ENCODE measurements around the gene FCHSD2. TPM values are rescaled to one million over a fixed set of nuclear protein-coding genes. Genes with fewer than 3 reads are reported as not detected.

The FCHSD2 gene
- total and polyA plus RNA-seq, 2 donors (not counting 3 experiments of a cell fraction or from before 2014, with no cell fraction given), result 20.8 to 56.9 TPM

- ChIA-PET CTCF (interaction anchor here (0.6 to 7.9 kb wide), 21 partner anchors 9 to 457 kb away, joined by 3 to 196 read pairs (median 9); partner anchors contain the start of gene FCHSD2), POLR2A (interaction anchor here (0.6 to 1.2 kb wide), 2 partner anchors 346 to 413 kb away, joined by 3 to 5 read pairs; no protein-coding TSS in a partner anchor)
- Histone ChIP-seq H3K27me3 (ENCODE audit: control insufficient read depth in 2 of 2, insufficient read depth in 2 of 2, low read length in 2 of 2) (no peaks in the 10 kb centered on the region), H3K9me1 (replicated peaks; ENCODE audit: control insufficient read depth, extremely low read depth, insufficient read depth, low read length) (no peaks in the 10 kb centered on the region), H2AFZ (ENCODE audit: low read depth, low read length) (no peak overlapping the region), H3K4me1 (ENCODE audit: control insufficient read depth, extremely low read depth, insufficient read depth, low read length) (peaks cover 11% of the 10 kb centered on the region), H3K4me2 (ENCODE audit: insufficient read depth, low read length) (no peak overlapping the region), H3K4me3 (replicated peaks in 1 of 3; ENCODE audit: insufficient read depth in 1 of 3, low read depth in 1 of 3, low read length in 3 of 3) (no peak overlapping the region), H3K79me2 (ENCODE audit: control insufficient read depth, insufficient read depth, low read length) (no peaks in the 10 kb centered on the region), H3K9ac (replicated peaks; ENCODE audit: extremely low read depth, insufficient read depth, low read length) (no peak overlapping the region), H4K20me1 (replicated peaks; ENCODE audit: control insufficient read depth, extremely low read depth, insufficient read depth, low read length) (no peaks in the 10 kb centered on the region), H3K36me3 (ENCODE audit: control insufficient read depth in 2 of 2, extremely low read depth in 1 of 2, insufficient read depth in 2 of 2, low read length in 2 of 2) (peaks cover 0 to 4% of the 10 kb centered on the region in 2 experiments), H3K9me3 (replicated peaks; ENCODE audit: control insufficient read depth, insufficient read depth, low read length) (no peaks in the 10 kb centered on the region), H3K27ac (ENCODE audit: insufficient read depth, low read depth, low read length) (no peak overlapping the region)
- intact Hi-C loops (cut with micrococcal nuclease), result loop anchor here (5.0 kb wide), 1 partner anchor 90 kb away; no protein-coding TSS in a partner anchor
- no TSS peak for BruUV-seq (replicated peaks)
- TF ChIP-seq MYC (IDR thresholded peaks at IDR 0.05; ENCODE audit: low read depth, low read length) (no peak), POLR2AphosphoS5 (IDR thresholded peaks at IDR 0.05; ENCODE audit: insufficient read depth, low read depth, low read length) (no peak), CTCF (IDR thresholded peaks at IDR 0.05; ENCODE audit: extremely low read depth in 1 of 2, insufficient read depth in 1 of 2, low read depth in 1 of 2, low read length in 2 of 2) (no peak), POLR2A (IDR thresholded peaks at IDR 0.05; ENCODE audit: low read depth, low read length) (no peak), EZH2 (IDR thresholded peaks at IDR 0.05; ENCODE audit: borderline replicate concordance, low read depth, low read length, severe bottlenecking) (no peak), JUN (IDR thresholded peaks at IDR 0.05; ENCODE audit: borderline replicate concordance, insufficient read depth, insufficient read length, low read depth) (no peak), FOS (IDR thresholded peaks at IDR 0.05; ENCODE audit: borderline replicate concordance, insufficient read depth, low read length) (no peak), GATA2 (IDR thresholded peaks at IDR 0.05; ENCODE audit: insufficient read depth, insufficient read length, low read depth, low read length) (no peak), MAX (IDR thresholded peaks at IDR 0.05; ENCODE audit: insufficient read depth, insufficient read length) (no peak)
- dilution Hi-C loops (cut with MboI; ENCODE audit: extremely low pct_ligation_motif_present, low sequenced_read_pairs), result no loop called here
- DNase-seq (ENCODE audit: low read depth, low spot score) (no peak), FAIRE-seq (no peak)
These were observed 309.6 kb downstream of the FCHSD2 start for GRCh38 chr11:72832301-72833082.

Measured in endothelial cell of umbilical vein (primary cell).